ENCODE data around the gene CHRND.

- TF ChIP-seq CTCF (IDR thresholded peaks at IDR 0.05; ENCODE audit: insufficient read depth, low read length) (no peak), POLR2AphosphoS5 (IDR thresholded peaks at IDR 0.05; ENCODE audit: low read depth) (no peak), SPI1 (IDR thresholded peaks at IDR 0.05; ENCODE audit: borderline replicate concordance, low read depth) (no peak), REST (IDR thresholded peaks at IDR 0.05; ENCODE audit: insufficient replicate concordance, low read depth) (no peak)
Measured at GRCh38 chr2:232535761-232536530, 10.0 kb downstream of the CHRND start.
